GM12892 (cell line): ENCODE results near the gene MTF2.

Experiments used
- DNase-seq: peaks from one replicate; pipeline ENCODE4 v3.0.0; 2011; ENCODE audit not compliant: insufficient read length
- FAIRE-seq: peaks from 2 replicates; lab custom pipeline; 2011; peaks lifted over from hg19 to GRCh38; lab: Jason Lieb, UNC
- POLR2A ChIP-seq: IDR thresholded peaks from 2 replicates; pipeline ENCODE4 v1.6.1; 2011; ENCODE audit warnings: low read depth, low read length, control low read depth
- POLR2AphosphoS5 ChIP-seq: IDR thresholded peaks from 2 replicates; pipeline ENCODE4 v1.6.1; 2011; ENCODE audit warnings: low read depth, low read length, control low read depth
- TAF1 ChIP-seq: IDR thresholded peaks from 2 replicates; pipeline ENCODE4 v1.6.1; 2011; ENCODE audit warnings: low read depth, mild to moderate bottlenecking, control low read depth, low read length, borderline replicate concordance

The MTF2 gene

DNA sequence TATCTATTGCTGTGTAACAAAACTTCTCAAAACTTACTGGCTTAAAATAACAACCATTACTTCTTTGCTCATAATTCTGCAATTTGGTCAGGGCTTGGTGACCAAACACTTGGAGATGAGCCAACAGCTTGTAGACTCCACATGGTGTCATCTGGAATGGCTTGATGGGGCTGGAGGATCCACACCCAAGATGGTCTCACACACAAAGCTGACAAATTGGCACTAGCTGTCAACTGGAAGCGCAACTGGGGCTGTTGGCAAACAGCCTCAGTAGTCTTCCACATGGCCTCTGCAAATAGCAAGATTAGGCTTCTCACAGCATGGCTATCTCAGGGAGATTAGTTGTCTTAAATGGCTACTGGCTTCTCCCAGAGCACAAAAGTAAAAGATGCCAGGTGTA lies 27.1 kb upstream of the MTF2 start:
- DNase-seq (no peak), FAIRE-seq (no peak)
- TF ChIP-seq POLR2A (no peak), POLR2AphosphoS5 (no peak), TAF1 (no peak)

DNA sequence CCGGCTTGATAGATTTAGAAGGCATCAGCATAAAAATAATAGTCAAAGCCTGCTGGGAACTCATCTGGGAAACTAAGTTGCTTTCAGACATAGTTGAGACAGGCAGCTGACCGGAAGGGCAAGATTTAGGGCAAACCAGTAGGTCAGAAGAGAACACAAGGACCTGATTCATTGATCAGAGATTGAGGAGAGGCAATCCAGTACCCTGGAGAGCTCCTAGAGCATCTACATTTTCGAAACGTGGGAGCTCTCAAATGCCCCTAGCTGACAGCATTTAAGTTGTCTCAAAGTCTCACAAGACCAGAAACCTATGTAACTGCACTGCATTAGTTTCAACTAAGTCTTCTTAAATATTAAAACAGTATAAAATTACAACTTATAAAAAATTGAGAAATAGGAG lies 22.9 kb upstream of the MTF2 start:
- DNase-seq (no peak), FAIRE-seq (no peak)
- TF ChIP-seq POLR2AphosphoS5, result no peak
- no peak for TF ChIP-seq POLR2A
- no peak for TF ChIP-seq TAF1

DNA sequence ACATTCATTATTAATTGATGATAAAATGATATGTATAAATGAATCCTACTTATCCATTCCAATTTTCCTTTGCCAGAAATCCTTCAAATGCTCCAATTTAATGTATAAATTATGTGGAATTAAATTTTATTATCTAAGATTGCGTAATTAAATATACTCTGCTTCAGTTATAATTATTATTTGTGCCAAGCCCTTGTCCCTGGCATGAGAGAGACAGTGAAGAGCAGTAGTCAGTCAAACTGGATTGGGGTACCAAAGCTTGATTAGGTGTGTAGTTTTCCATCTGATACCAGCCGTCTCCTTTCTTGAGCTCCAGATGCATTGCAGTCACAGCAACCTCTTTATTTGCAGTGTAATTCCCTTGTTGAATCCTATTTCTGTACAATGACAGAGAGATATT lies 22.4 kb upstream of the MTF2 start:
- TF ChIP-seq POLR2AphosphoS5 (no peak), POLR2A (no peak), TAF1 (no peak)
- DNase-seq, result no peak
- FAIRE-seq, result no peak

DNA sequence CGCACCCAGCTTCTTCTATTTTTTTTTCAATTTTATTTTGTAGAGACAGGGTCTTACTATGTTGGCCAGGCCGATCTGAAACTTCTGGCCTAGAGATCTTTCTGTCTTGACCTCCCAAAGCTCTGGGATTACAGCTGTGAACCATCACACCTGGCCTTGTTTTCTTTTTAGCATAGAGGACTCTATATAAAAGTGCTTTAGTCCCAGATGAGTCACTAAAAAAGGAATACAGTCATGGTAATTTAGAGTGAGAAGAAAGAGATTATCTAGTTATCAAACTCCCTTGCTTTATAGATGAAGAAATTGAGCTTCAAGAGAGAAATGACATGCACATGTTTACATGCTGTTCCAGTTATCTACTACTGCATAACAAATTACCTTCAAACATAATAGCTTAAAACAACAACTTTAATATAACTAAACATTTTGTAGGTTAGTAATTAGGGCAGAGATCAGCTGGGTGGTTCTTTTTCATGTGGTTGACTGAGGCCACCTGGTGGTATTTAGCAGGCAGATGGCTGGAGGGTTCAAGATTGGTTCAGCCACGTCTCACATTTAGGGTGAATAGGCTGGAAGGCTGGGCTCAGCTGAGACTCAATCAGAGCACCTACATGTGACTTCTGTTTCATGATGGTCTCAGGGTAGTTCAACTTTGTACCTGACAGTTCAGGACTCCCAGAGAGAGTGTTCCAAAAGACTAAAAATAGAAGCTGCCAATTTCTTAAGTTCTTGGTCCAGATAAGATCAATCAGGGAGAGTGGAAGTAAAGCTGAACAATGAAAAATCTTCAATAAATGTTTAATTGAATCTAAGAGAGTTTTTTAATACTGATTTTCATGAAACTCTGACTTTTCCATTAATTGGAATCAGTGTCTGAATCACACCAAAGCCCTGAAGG lies 16.9 kb upstream of the MTF2 start:
- peak; percentile 73 for FAIRE-seq
- TF ChIP-seq POLR2AphosphoS5, result no peak
- no peak for TF ChIP-seq TAF1
- no peak for TF ChIP-seq POLR2A

DNA sequence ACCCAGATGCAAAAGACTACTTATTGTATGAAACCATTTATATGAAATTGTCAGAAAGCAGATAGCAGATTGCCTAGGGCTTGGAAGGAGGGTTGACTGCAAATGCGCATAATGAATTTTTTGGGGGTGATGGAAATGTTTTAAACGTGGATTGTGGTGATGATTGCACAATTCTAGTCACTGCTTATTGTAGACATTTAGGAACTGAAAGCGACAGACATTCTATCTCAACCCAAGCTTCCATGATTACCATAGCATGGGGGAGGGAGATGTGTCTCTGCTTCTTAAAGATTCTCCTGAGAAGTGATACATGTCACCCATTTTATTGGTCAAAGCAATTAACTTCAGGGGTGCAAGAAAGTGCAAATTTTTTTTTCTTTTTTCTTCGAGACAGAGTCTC lies 2.8 kb upstream of the MTF2 start:
- no peak for TF ChIP-seq TAF1
- no peak for TF ChIP-seq POLR2A
- no peak for TF ChIP-seq POLR2AphosphoS5
- DNase-seq, result no peak
- FAIRE-seq, result no peak

More for the DNA sequence above, 16.9 kb upstream of the MTF2 start:
- DNase-seq, result no peak

DNA sequence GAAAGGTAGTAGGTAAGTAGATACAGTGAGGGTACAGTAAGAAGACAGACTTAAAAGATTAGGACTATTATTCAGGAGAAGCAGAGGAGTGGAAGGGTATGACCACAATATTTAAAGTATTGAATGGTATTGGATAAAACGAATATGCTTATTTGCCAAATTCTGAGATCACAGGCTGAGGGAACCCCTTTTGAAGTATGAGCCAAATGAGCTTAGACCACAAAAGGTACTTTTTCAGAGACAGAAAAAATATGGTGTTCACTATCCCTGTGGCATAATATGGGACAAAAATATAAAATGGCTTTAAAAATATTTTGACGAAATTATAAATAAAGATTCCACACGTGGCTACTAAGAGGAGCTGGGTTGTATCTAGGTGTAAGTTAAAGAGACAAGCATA lies 880 bp upstream of the MTF2 start:
- no peak for TF ChIP-seq POLR2AphosphoS5
- no peak for TF ChIP-seq TAF1
- TF ChIP-seq POLR2A, result no peak
- no peak for FAIRE-seq
- DNase-seq, result no peak

DNA sequence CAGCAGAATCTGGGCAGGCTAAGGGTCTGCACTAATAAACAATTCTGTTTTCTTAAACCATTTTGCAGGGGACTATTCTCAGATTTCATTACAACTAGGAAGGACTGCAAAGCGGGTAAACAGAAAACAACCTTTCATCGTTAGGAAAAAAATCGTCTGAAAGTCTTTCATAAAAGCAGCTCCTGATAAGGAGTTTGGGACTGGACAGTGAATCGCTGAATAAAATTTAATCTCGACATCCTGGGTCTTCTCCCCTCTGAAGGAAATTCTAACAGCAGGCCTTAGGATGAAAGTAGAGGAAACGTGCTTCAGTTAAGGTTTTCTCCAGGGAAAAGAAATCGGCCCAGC lies 471 bp upstream of the MTF2 start:
- DNase-seq (no peak), FAIRE-seq (no peak)
- TF ChIP-seq POLR2AphosphoS5, result no peak
- no peak for TF ChIP-seq POLR2A
- no peak for TF ChIP-seq TAF1

DNA sequence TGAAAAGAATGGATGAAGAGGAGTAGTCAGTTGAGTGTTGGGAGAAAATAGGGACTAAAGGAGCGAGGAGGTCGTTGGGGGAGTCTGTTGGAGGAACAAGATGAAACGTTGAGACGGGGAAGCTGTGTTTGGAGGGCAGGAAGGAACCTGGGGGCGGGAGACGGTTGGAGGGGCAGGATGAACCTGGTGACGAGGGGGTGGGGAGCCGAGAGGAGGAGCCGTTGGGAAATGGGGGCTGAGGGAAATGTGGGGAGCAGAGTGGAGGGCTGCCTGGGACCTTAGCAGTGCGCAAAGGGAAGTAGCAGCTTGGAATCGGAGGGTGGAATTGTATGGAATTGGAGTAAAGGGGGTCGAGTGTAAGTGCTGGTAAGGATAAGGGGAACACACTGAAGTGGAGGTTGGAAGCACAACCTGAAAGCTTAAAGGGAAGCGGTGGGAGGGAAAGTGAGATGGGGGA lies 630 bp downstream of the MTF2 start:
- no peak for FAIRE-seq
- DNase-seq, result no peak
- TF ChIP-seq POLR2AphosphoS5 (no peak), TAF1 (no peak), POLR2A (no peak)

DNA sequence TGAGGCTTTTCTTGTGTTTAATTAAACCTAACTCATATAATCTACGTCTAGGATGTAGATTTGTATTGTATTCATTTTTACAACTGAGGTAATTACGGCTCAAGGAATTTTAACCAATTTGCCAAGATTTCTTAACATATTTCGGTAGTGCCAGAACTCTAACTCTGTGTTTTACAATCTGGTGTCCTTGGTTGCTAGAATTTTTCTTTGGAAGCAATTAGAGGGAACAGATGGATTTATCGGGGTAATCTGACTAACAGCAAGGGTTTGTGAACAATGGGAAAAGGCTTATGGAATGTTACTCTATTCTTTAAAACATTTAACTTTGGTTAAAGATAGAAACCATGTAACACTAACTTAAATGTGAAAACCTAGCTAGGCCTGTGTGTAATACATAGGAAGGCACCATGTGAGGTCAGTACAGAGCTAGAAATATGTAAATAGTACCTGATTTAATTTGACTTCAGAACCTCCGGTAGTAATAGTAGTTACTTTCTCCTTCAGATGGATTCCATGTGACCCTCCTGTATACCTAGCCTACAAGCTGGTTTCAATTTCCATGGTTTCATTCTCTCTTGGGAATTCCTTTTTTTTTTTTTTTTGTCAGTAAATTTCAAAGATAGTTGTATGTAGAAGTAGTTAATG lies 1.2 kb downstream of the MTF2 start:
- TF ChIP-seq POLR2A (no peak), TAF1 (no peak), POLR2AphosphoS5 (no peak)
- no peak for DNase-seq
- peak; percentile 53 for FAIRE-seq

DNA sequence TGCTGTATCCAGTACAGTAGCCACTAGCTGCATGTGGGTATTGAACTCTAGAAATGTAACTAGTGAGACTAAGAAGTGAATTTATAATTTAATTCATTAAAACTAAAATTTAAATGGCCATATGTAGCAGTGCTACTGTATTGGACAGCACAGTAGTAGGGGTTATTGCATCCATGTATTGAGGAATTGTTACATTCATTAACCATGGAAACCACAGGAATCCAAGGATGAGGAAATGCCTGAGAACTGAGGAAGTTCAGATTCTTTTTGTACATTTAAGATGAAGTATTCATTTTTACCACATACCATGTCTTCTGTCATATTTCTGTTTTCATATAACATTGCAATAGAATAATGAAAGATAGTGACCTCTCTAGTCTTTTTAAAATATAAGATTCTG lies 2.6 kb downstream of the MTF2 start:
- TF ChIP-seq POLR2A (no peak), POLR2AphosphoS5 (no peak), TAF1 (no peak)
- FAIRE-seq (no peak), DNase-seq (no peak)

DNA sequence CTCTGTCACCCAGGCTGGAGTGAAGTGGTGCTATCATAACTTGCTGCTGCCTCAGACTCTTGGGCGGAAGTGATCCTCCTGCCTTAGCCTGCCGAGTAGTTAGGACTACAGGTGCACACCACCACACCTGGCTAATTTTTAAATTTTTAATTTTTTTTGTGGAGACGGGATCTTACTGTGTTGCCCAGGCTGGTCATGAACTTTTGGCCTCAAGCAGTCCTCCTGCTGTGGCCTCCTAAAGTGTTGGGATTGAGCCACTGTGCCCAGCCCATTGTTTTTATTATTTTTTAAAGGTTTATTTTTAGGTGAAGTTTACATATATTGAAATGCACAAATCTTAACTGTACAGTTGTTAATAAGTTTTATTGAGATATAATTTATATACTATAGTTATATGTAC lies 3.2 kb downstream of the MTF2 start:
- no peak for DNase-seq
- FAIRE-seq, result no peak
- no peak for TF ChIP-seq POLR2A
- no peak for TF ChIP-seq TAF1
- TF ChIP-seq POLR2AphosphoS5, result no peak

DNA sequence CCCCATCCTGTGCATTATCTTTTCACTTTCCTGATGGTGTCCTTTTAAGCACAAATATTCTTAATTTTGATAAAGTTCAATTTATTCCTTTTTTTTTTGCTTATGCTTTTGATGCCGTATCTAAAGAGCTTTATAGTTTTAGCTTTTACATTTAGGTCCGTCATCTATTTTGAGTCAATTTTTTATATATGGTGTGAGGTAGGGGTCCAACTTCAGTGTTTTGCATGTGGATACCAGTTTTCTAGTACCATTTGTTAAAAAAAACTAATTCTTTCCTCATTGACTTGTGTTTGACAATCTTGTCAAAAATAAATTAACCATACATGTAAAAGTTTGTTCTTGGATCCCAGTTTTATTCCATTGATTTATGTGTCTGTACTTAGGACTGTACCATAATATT lies 4.9 kb downstream of the MTF2 start:
- TF ChIP-seq TAF1, result no peak
- no peak for TF ChIP-seq POLR2AphosphoS5
- no peak for TF ChIP-seq POLR2A
- DNase-seq (no peak), FAIRE-seq (no peak)

DNA sequence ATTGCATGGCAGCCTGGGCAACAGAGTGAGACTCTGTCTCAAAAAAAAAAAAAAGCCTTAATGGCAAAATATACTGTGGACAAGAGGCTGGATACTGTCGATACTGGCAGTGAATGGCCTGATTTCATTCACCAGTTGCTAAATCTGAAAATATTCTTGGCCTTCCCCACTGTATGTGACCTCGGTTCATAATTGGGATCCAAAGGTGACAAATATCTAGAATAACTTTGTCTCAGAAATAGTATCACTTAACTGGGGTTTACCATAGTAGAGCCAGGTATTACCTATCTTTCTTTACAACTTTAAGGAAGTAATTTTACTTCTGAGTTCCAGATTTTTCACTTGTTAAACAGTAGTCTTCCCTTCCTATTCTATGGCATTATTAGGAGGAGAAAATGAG lies 8.4 kb downstream of the MTF2 start:
- FAIRE-seq, result no peak
- TF ChIP-seq POLR2A, result no peak
- no peak for TF ChIP-seq TAF1
- no peak for TF ChIP-seq POLR2AphosphoS5
- DNase-seq, result no peak
